ENCODE measurements around the gene CERS6.

DNA sequence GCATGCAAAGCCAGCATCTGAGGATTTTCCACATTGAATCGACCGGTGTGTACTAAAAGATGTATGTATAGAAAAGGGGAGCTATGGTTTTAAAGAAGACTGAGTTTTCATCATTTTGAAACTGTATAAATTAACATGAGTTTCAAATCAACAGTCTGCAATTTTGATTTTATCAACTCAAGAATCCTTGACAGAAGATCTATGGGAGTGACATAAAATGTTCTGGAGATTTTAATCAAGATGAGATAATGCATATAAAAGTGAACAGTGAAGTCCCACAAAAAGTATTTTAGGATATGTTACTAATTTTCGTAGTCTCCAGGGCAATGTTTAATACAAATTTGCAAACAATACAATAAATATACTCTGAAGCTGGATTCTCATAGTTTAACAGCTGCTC is 24.0 kb upstream of the CERS6 start:
- TF ChIP-seq, protein P1, sequence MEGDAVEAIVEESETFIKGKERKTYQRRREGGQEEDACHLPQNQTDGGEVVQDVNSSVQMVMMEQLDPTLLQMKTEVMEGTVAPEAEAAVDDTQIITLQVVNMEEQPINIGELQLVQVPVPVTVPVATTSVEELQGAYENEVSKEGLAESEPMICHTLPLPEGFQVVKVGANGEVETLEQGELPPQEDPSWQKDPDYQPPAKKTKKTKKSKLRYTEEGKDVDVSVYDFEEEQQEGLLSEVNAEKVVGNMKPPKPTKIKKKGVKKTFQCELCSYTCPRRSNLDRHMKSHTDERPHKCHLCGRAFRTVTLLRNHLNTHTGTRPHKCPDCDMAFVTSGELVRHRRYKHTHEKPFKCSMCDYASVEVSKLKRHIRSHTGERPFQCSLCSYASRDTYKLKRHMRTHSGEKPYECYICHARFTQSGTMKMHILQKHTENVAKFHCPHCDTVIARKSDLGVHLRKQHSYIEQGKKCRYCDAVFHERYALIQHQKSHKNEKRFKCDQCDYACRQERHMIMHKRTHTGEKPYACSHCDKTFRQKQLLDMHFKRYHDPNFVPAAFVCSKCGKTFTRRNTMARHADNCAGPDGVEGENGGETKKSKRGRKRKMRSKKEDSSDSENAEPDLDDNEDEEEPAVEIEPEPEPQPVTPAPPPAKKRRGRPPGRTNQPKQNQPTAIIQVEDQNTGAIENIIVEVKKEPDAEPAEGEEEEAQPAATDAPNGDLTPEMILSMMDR (IDR thresholded peaks at IDR 0.05; ENCODE audit: low read depth, low read length): no peak
- TF ChIP-seq POLR2A (IDR thresholded peaks at IDR 0.05; ENCODE audit: extremely low read depth, insufficient read length) (no peak), MYC (IDR thresholded peaks at IDR 0.05; ENCODE audit: low read depth, low read length) (no peak)
- TF ChIP-seq, protein P2, sequence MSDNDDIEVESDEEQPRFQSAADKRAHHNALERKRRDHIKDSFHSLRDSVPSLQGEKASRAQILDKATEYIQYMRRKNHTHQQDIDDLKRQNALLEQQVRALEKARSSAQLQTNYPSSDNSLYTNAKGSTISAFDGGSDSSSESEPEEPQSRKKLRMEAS (IDR thresholded peaks at IDR 0.05; ENCODE audit: low read depth, low read length): no peak
